Stimulated activated CD4-positive, alpha-beta T cell treated with anti-CD3 and anti-CD28 coated beads, TNF-alpha, amount 100 ng/mL, for 24 hours (primary cell): ENCODE measurements around the gene MAP3K4.

ENCODE experiments used
- DNase-seq, 3 experiments: peaks; one replicate each; pipeline ENCODE4 v3.0.0-alpha.2; 2020; ENCODE audit warnings: low read depth in 3 of 3

The MAP3K4 gene

DNA sequence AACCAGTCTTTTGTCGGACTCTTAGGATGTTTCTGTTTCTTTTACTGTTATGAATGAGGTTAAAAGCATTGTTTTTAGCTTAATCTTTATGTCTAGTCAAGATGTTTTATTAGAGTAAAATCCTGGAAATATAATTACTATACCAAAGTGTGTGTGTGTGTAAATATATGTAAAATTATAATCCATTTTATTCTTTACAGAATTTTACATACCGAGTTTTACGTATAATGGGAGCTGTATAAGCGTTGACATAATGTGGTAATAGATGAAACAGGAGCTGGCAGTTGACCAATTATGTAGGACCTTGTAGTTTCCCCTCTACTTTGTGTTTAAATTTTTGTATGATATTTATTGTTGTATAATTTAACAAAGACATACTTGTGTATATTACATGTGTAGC, 16.7 kb downstream of the MAP3K4 start:
- no peak for DNase-seq

DNA sequence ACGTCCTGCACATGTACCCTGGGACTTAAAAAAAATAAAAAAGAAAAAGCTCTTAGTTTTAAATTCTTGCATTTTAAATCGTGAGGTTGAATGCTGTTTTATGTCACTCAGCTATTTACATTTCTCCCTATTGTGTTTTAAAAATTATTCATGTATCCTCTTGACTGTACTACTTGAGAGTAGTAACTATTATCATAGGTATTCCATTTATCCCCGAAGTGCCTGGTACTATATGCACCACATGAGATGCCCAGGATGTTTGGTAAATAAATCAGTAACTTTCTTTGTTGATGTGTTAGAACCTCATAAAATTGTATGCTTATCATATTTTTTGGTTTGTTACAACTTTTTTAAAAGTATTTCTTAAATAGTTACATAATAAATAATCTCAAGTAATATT, 18.4 kb downstream of the MAP3K4 start:
- no peak for DNase-seq

- DNase-seq: no peak
Measured at GRCh38 chr6:161010418-161010817, 18.8 kb downstream of the MAP3K4 start.

- DNase-seq: no peak
Measured at GRCh38 chr6:161011492-161012480, 20.2 kb downstream of the MAP3K4 start.

DNA sequence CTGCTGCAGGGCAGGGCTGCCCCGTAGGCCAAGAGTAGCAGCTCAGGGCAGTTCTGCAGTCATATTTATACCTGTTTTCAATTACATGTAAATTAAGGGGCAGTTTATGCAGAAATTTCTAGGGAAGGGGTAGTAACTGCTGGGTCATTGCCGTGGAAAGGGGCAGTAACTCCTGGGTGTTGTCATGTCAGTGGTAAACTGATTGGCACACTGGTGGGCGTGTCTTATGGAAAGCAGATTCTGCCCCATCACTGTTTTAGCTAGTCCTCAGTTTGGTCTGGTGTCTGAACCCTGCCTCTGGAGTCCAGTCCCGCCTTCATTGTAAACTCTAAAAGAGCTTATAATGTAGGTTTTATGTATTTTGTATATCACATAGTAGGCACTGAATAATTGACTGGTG, 22.1 kb downstream of the MAP3K4 start:
- DNase-seq: no peak

GRCh38 chr6:161017766-161018564, 26.4 kb downstream of the MAP3K4 start:
- no peak for DNase-seq

DNA sequence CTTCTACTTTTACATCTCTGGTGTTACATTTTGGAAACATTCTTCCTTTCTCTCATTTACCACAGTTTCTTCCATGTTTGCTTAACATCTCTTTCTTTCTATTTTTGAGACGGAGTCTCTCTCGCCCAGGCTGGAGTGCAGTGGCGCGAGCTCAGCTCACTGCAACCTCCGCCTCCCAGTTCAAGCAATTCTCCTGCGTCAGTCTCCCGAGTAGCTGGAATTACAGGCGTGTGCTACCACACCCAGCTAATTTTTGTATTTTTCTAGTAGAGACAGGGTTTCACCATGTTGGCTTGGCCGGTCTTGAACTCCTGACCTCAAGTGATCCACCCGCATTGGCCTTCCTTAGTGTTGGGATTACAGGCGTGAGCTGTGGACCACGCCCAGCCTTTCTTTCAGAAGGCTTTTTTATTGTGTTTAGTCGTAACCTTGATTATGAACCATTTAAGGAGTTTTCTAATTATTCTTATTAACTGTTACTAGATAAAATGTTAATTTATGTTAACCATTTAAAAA, 27.8 kb downstream of the MAP3K4 start:
- no peak for DNase-seq

- no peak for DNase-seq
Measured at GRCh38 chr6:161021543-161021942, 30.0 kb downstream of the MAP3K4 start.

DNA sequence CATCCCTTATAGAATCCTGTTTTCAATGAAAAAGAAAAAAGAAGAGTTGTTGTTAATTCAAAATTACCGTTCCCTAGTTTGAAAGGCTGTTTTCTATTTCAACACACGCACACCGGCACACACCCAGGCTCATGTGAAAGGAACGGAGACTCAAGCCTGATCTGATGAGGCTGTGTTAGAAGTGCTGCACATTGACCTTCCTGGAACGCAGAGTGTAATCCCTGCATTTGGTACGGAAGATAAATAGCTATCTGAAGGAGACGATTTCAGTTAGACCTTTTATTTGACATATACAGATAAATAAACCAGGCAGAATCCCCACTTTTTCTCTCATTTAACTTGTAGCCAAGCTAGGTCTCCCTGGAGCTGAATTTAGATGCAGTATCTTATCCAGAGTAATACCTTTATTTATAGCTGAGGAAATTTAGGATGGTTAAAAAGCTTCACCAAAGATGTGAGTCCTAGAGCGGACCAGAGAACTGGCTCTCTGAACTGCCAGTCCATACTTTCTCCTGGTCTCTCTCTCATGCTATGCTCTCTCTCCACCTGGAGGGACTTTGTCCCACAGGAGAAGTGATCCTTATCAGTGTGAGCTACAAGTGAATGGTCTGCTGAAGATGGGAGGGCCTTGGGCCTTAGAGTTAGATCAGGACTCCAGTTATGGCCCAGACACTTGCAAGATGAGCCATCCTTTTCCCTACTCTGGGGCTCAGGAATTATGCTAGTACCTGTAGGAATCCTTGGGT, 30.6 kb downstream of the MAP3K4 start:
- no peak for DNase-seq

GRCh38 chr6:161023316-161023715, 31.7 kb downstream of the MAP3K4 start:
- no peak for DNase-seq

GRCh38 chr6:161024364-161024920, 32.9 kb downstream of the MAP3K4 start:
- DNase-seq: no peak

GRCh38 chr6:161027385-161027784, 35.8 kb downstream of the MAP3K4 start:
- no peak for DNase-seq

- no peak for DNase-seq
Measured at GRCh38 chr6:161029195-161029809, 37.7 kb downstream of the MAP3K4 start.

- no peak for DNase-seq
Measured at GRCh38 chr6:161031721-161032495, 40.3 kb downstream of the MAP3K4 start.

- no peak for DNase-seq
Measured at GRCh38 chr6:161033667-161034066, 42.1 kb downstream of the MAP3K4 start.

DNA sequence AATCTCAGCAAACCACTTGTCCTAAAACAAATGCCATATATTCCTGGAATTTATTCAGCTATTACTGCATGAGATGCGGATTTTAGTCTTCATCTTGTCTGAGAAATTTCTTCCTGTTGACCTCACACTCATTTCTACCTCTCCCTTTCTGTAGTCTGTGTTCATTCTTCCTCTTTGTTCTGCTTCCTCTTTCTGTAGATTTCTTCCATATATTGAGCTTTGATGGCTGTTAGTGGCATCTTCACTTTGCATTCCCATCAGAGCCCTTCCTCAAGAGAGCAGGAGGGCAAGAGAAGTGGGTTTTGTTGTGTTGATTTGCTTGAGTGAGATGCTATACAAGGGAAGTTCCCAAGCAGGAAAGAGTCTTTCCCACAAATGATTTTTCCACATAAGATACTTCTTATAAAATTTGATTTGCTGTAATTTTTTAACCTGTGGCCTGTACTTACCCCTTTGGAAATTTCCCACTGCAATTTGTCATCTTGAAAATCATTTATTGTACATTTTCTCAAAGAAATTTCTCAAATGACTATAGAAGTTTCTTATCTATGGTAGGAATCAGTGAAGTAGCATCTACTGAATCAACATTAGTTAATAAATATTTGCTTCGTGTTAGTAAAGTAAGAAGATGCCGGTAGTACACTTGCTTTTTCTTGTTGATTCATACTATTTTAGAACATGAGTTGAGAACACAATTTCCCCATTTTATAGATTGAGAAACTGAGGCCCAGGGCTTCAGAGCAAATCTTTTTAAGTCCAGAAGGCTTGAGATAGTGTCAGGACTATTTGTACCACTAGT, 43.8 kb downstream of the MAP3K4 start:
- DNase-seq: no peak

DNA sequence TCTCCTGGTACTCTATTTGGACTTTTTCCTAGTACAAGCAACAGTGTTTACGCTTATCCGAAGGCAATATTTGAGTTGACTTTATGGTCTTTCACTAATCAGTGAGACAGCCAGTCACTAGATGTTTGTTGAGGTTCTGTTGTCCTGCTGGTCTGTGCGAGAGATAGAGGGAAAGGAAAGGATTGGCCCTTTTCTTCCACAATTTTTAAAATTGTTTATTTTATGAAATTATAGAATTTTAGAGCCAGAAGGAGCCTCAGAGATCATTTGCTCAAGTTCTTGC, 44.4 kb downstream of the MAP3K4 start:
- no peak for DNase-seq

- no peak for DNase-seq
Measured at GRCh38 chr6:161037873-161038228, 46.3 kb downstream of the MAP3K4 start.

GRCh38 chr6:161038229-161039031, 46.9 kb downstream of the MAP3K4 start:
- DNase-seq: no peak
